Activated T-cell treated with anti-CD3 and anti-CD28 coated beads for 1 hour (primary cell): ENCODE results near the gene ADSS1.
"Not testable (repeated sequence)": the region's sequence is repeated elsewhere in the genome, so short reads cannot be mapped to it uniquely, and the experiment has no call there.

ENCODE experiments used
- DNase-seq: peaks from one replicate; pipeline ENCODE4 v3.0.0-alpha.2; 2020; ENCODE audit warnings: low read depth

The ADSS1 gene

DNA sequence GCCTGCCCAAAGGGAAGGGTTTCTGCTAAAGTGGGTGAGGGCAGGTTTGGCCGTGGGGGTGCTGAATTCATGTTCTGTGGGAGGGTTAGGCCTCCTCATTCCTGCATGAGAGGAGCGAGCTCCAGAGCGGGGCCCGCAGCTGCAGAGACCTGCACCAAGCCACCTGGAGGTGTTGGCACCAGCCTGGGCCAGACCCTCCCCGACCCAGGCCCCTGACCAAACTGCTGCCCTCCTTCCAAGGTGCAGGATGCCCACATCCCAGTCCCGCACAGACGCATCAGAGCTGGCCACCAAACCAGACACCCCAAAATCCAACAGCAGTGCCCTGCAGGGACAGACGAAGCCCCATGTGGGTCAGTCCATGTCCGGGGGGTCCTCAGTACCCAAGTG lies 10.6 kb downstream of the ADSS1 start:
- DNase-seq, result no peak

DNA sequence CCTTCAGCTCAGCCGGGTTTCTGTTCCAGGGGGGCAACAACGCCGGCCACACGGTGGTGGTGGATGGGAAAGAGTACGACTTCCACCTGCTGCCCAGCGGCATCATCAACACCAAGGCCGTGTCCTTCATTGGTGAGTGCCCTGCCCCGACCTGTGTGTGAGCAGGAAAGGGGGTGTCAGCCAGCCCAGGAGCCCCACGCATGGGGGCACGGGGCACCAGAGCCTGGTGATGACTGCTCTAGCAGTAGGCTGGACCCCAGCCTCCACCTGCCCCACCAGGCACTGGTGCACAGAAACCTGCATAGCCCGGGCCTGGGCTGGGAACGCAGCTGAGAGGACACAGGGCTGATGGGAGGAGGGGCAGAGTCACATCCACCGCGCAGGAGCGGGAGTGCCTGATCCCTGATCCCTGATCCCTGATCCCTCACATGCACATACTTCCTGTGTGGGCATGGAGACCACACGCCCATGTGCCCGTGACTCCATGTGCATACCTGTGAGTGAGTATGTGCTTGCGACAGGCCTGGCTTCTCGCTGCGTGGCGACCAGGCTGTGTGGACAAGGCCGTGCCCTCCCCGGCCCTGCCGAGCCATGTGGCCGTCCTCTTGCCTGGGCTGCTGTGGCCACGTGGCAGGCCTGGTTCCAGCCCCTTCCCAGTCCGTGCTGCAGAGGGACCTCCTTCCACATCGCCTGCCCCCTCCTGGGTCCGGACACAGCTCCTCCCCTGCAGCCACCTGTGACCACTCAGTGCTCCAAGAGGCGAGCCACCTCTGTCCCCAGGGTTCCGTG lies 11.2 kb downstream of the ADSS1 start:
- DNase-seq, result no peak

GRCh38 chr14:104735830-104736642 lies 12.0 kb downstream of the ADSS1 start:
- no peak for DNase-seq

DNA sequence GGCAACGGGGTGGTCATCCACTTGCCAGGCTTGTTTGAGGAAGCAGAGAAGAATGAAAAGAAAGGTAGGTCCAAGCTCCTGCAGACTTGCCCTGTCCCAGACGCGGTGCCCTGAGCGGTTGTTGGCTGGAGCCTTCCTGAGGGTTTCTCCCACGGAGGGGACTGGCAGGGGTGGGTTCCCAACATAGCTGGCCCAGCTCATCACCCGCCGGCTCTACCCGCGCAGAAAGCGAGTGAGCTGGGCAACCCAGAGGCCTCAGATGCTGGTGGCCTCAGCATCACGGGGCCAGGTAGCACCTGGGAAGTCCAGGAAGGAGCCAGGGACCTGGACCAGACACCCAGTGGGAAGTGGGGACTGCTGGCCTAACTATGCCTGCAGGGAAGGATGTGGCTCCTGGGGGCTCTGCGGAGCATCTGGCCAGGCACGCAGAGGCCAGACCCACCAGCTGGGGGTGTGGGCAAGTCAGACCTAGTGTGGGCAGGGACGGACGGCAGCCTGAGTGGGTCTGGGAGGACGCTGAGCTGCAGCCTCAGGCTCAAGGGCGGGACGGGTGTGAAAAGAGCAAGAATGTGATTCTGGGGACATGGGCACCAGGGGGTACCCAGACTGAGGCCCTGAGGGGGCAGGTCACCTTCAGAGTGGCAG lies 14.5 kb downstream of the ADSS1 start:
- no peak for DNase-seq

GRCh38 chr14:104739026-104739425 lies 15.0 kb downstream of the ADSS1 start:
- DNase-seq, result no peak

DNA sequence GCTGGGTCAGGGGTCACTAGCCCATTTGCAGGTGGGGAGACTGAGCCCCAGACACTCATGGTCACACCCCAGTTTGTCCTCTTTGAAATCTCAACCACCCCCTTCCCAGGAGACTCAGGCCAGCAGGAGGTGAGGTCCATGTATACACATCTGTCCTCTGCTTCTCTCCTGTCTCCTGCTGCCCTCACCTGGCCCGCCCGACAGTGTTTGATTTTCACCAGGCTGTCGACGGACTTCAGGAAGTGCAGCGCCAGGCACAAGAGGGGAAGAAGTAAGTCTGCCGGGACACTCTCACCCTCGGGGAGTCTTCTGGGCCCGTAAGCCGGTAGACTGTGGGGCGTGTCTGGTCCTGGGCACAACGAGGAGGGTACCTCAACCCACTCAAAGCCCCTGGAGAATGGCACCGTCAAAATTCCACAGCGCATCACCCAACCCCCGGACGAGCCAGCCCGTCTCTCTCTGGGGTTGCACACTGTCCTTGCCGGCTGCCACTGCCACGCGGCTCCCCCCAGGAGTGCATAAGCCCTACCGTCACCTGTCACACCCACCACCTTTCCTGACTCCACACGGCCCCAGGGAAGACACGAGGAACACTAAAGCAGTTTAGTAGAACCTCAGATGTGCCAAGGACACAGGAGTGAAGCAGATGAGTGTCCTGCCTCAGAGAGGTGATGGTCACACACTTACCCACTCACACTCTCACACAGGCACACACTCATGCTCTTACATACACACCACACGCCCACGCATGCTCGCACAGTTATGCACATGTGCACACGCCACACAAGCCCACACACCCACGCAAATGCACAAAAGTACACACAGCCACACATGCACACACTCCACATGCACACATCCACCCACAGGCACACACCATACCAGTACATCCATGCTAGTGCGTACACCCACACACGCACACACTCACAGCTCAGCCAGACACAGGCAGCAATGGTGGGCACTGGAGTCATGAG lies 15.8 kb downstream of the ADSS1 start:
- no peak for DNase-seq

- DNase-seq, result no peak
These were observed 17.2 kb downstream of the ADSS1 start for GRCh38 chr14:104741108-104741802.

DNA sequence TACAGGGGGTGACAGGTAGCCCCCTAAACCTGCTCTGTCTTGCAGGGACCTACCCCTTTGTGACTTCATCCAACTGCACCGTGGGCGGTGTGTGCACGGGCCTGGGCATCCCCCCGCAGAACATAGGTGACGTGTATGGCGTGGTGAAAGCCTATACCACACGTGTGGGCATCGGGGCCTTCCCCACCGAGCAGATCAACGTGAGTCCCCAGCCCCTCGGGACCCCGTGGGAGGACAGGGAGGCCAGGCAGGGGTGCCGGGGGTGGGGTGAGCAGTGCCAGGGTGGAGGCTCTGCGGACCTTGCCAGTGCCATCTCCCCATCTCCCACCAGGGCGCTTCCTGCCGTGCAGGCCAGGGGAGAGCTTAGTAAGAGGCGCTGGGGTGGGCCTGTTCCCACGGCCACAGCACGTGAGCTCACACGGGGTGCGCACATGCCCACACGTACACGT lies 17.8 kb downstream of the ADSS1 start:
- DNase-seq, result no peak

DNA sequence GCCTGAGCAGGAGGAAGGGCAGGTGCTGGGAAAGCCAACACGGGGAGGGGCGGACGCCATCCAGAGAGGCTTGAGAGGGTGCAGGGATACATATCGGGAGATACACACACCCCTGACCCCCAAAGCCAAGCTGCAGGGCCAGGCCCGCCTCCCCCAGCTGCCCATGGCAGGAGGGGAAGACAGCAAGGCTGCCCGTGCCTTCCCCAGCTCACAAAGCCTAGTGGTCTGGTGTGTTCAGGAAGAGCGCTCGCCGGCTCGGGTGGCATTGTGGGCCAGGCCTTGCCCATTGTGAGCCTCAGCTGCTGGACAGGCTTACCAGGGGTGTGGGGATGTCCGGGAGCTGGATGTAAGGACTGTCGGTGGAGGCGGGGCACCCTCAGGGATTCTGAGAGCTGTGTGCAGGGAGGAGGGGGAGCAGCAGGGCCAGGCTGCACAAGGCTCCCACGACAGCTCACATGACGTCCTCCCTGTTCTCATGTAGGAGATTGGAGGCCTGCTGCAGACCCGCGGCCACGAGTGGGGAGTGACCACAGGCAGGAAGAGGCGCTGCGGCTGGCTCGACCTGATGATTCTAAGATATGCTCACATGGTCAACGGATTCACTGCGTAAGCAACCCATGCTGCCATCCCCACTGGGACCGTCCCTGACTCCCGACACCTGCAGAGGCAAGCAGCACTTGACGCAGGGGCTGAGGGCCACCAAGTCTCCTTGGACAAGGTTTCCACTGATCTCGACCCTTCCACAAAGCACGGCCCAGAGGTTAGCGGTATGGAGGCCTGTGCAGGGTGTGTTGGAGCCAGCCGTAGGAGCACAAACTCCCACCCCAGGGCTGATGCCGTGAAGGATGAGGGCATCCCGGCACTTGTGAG lies 18.8 kb downstream of the ADSS1 start:
- no peak for DNase-seq

DNA sequence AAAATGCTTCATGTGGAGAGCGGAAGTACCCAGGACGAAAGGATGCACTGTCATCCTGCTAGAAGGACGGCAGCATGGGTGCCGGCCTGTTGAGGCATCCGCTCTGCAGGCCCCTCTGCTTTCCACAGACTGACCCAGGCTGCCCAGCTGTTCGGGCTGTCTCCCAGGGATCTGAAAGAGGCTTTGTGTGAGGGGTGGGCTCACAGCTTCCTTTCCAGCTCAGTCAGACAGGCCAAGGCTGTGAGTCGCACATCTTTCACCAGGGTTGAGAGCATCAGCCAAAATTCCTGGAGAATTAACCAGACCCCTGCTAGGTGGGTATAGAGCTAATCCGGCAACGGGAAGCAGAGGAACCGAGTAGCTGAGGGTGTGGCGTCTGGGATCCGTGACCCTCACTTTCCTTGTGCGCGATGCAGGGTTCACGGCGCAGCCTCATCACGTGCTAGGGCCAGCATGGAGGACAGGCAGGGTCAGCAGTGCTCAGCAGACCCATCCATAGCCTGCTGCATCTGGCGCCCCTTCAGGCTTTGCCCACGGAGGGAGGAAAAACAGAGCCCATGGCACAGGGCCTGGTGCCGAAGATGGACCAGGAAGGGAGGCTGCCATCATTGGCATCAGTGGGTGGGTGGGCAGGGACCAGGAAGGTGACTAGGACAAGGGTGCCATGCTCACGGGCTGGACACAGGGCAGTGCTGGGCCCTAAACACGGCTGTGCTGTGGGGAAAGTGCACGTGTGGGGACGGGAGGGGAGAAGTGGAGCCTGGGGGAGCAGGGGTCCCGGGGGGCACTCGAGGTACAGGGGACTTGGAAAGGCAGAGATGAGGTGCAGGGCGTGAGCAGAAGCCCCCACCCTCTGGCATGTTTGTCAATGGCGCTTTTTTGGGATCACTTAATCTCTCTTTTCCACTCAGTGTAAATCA lies 19.7 kb downstream of the ADSS1 start:
- no peak for DNase-seq

GRCh38 chr14:104744484-104744883 lies 20.5 kb downstream of the ADSS1 start:
- no peak for DNase-seq

DNA sequence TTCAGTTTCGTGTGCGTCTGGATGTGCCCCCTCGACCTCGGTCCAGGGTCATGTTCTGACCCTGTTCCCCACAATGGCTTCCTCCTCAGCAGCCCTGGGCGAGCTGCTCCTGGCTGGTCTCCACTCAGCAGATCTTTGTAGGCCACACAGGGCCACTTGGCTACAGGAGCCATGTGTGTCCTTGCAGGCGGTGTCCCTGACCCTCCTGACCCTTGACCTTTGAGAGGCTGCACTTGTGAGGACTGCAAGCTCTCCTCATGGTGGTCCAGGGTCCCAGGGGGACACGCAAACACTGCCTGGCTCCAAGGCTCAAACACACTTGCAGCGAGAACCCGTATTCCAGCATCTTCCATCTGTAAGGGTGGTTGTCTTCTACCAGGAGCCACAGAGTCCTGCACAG lies 21.4 kb downstream of the ADSS1 start:
- DNase-seq, result no peak

DNA sequence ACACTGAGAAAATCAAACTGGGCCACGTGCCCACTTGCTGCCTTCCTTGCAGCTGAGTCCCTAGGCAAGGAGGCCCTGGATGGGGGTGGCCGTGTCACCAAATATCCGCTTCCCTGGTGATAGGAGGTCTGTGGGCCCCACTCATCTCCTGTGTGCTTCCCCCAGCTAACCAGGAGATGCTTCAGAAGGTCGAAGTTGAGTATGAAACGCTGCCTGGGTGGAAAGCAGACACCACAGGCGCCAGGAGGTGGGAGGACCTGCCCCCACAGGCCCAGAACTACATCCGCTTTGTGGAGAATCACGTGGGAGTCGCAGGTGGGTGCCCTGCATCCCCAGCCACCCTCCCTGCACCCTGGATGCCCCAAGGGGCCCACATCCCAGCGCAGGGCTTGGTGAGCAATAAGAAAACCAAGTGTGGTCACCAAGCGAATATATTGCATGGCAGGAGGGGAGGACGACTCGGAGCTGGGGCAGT lies 22.1 kb downstream of the ADSS1 start:
- DNase-seq, result no peak

DNA sequence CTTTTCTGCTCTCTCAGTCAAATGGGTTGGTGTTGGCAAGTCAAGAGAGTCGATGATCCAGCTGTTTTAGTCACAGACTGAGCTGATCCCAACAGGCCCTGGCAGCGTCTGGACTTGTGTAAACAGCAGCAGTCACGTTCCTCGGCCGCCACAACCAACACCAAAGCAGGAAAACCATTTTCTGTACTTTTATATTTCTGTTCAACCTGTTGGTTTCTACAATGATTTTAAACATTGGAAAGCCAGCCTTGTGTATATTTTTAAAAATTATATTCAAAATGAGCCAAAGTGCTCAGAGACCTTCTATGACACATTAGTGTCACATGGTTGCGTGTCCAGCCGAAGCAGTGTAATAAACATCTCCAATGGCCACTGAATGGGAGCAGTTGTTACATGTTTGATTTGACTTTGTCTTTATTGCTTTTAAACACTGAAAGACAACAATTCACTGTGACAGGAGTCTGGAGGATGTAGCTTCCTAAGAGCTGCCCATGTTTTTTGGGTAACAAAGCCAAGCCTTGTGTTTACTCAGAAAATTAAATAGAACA lies 23.0 kb downstream of the ADSS1 start:
- no peak for DNase-seq

- DNase-seq, result no peak
These were observed 23.8 kb downstream of the ADSS1 start for GRCh38 chr14:104747876-104748275.

DNA sequence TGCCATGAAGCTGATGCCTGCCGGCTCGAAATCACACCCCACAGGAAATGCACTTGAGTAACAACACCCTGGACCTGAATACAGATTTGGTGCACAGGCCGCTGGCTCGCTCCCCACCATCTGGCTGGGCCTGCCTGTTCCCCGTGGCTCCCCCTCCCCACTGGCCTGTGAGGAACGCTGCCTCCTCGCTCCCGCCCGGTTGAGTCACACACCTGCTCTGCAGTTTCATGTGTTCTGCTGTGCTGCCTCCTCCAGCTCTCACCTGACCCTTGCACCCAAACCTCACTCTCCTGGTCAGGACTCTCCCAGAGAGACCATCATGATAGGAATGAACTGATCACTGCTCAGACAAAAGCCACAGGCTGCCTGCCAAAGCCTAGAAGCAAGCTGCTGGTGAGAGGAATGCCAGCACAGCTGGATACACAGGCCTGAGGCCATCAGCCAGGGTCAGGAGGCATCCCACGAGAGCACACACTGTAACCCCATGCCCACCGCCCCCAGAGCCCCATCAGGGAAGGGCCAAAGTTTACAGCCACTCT lies 25.2 kb downstream of the ADSS1 start:
- no peak for DNase-seq

DNA sequence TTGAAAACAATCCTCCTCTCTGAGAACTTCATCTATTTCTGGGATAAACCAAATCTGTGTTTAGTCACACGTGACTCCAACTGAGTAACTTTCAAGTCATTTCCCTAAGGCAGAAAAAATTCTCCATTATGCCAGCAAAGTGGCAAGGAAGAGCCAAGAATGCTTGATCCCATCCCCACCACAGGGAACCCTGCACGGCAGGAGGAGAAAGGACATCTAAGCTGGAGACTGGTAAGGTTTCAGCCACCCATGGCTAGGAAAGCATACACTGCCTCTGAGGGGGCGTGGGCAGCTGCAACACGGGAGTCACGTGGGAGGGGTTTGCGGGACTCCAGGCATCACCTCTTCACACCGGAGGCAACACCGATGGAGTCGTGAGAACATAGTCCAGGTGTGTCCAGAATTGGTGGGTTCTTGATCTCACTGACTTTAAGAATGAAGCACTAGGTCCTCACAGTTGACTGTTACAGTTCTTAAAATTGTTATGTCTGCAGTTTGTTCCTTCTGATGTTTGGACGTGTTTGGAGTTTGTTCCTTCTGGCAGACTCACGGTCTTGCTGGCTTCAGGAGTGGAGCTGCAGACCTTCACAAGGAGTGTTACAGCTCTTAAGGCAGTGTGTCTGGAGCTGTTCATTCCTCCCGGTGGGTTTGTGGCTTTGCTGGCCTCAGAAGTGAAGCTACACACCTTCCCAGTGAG lies 26.2 kb downstream of the ADSS1 start:
- no peak for DNase-seq

DNA sequence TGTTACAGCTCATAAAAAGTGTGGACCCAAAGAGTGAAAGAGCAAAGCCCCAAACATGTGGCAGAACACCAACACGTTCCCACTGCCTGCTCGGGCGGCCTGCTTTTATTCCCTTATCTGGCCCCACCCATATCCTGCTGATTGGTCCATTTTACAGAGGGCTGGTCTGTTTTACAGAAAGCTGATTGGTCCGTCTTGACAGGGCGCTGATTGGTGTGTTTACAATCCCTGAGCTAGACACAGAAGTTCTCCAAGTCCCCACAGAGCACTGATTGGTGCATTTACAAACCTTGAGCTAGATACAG lies 26.7 kb downstream of the ADSS1 start:
- not testable (repeated sequence) for DNase-seq
